ENCODE results near the gene COL19A1.
"Not testable (repeated sequence)": the region's sequence is repeated elsewhere in the genome, so short reads cannot be mapped to it uniquely, and the experiment has no call there.

The COL19A1 gene

DNA sequence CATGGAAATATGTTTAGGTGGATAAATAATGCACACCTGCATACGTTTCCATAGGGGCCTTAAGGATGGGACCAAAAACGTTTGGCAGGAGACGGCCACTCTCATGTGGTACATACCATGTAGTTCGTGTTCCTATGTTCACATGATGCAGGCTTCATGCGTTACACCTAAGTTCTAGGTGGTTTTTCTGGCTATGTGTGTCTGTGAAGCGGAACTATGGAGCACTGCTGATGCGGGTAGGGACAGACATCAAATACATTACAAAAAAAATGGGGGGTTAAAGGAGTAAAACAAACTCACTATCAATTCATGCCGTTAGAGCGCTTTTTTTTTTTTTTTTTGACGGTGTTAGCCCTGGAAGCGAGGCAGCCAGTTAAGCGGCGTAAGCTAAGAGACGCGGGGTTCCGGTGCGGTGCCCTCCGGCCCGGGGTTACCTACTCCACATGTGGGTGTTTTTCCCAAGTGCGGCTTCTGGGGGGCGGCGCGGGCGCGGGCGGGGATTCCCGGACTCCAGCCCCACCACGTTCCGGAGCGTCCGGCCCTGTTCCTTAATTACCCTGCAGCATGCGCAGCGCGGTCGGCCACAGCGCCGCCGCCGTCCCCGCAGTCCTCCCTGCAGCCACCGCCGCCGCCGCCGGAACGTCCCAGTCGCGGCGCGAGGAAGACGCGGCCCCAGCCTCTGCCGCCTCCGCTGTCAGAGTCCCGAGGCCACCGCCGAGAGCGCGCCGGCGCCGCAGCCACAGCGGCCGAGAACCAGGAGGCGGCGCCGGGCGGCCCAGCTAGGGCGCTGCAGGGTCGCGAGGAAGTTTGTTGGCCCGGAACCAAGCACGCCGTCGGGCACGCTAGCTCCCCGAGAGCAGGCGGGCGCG lies 648 bp downstream of the COL19A1 start:
- no peak for DNase-seq (ENCODE audit: low spot score)
- no peak for FAIRE-seq

DNA sequence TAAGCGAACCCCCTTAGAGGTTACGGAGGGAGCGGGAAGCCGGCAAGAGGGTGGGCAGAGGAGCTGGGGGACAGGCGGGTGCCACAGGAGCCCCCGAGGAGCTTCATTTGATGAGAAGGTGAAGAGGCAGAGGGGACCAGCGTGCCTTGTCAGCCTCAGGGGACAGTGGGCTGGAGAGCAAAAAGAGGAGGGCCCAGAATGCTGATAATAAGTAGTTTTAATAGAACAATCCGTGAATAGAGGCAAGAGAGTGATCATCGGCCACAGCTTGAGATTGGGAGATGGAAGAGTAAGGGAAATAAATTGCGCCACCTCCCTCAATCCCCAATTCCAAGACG lies 1.3 kb downstream of the COL19A1 start:
- FAIRE-seq (no peak), DNase-seq (ENCODE audit: low spot score) (no peak)

DNA sequence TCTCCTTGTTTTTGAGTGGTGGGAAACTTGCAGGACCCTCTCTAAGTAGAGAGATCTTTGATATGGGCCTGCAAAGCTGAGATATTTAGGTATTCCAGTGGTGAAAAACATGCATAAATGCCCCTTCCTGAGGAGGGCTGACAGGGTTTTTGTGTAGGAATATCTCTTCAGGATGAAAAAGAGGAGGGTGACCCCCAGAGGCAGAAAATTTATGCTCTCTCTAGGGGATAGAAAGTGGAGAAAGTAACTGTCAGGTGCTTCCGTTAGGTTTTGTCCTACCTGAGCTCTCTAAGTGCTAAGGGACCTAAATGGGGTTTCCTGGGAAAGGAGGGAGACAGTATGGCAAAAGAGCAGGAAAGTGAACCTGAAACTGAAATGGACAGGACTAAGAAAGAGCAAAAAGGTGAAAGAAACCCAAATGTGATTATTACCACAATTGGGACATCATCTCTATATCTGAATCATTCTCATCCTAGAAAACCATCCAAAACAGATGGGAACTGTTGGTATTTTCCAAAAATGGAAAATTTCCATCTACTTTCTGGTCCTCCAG lies 2.0 kb downstream of the COL19A1 start:
- no peak for FAIRE-seq
- DNase-seq (ENCODE audit: low spot score) = no peak

GRCh38 chr6:69868961-69869360 lies 2.6 kb downstream of the COL19A1 start:
- DNase-seq (ENCODE audit: low spot score) = no peak
- FAIRE-seq = no peak

GRCh38 chr6:69871107-69871506 lies 4.8 kb downstream of the COL19A1 start:
- DNase-seq (ENCODE audit: low spot score) = no peak
- no peak for FAIRE-seq

DNA sequence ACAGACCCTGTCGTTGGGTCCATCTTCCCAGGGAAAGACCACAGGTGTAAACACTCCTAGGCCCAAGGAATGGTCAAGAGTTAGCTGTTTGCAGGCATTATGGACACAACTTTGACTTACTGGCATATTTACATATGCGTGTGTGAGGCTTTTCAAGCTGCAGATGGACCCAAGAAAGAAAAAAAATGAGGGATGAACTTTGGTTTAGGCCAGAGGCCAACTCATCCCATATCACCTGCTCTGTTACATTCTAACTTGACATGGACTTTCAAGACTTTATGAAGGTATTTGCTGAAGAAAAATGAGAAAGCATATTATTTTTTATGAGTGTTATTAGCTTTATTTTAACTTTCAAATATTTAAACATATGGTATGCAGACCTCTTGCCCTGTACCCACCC lies 6.9 kb downstream of the COL19A1 start:
- no peak for FAIRE-seq
- no peak for DNase-seq (ENCODE audit: low spot score)

DNA sequence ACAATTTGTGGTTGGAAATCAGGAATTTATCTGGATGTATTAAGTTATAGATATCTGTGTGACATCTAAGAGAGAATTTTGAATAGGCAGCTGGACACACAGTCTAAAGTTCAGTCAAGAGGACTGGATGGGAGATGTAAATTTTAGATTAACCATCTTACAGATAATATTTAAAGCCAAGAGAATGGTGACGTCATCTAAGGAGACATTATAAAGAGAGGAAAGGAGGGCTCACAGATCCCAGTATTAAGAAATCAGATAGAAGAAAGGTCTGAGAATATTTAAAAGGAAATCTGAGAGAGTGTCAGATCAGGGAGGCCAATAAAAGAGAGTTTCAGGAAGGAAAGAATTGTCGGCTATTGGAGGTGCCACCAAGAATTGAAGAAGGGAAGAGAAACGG lies 9.4 kb downstream of the COL19A1 start:
- FAIRE-seq = no peak

DNA sequence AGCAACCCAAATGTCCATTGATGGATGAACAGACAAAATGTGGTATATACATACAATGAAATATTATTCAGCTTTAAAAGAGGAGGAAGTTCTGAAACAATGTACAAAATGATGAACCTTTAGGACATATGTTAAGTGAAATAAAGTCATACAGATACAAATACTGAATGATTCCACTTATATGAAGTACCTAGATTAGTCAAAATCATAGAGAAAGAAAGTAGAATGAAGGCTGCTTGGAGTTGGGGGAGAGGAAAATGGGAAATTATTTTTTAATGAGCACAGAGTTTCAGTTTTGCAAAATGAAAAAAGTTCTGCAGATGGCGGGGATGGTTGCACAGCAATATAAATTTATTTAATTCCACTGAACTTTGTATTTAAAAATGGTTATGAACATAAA lies 12.4 kb downstream of the COL19A1 start:
- no peak for FAIRE-seq

More for the DNA sequence above, 9.4 kb downstream of the COL19A1 start:
- DNase-seq (ENCODE audit: low spot score) = no peak

GRCh38 chr6:69880601-69881000 lies 14.2 kb downstream of the COL19A1 start:
- DNase-seq (ENCODE audit: low spot score) = no peak

More for the DNA sequence above, 12.4 kb downstream of the COL19A1 start:
- DNase-seq (ENCODE audit: low spot score) = no peak

GRCh38 chr6:69881322-69882151 lies 15.2 kb downstream of the COL19A1 start:
- no peak for FAIRE-seq

More at GRCh38 chr6:69880601-69881000, 14.2 kb downstream of the COL19A1 start:
- no peak for FAIRE-seq

DNA sequence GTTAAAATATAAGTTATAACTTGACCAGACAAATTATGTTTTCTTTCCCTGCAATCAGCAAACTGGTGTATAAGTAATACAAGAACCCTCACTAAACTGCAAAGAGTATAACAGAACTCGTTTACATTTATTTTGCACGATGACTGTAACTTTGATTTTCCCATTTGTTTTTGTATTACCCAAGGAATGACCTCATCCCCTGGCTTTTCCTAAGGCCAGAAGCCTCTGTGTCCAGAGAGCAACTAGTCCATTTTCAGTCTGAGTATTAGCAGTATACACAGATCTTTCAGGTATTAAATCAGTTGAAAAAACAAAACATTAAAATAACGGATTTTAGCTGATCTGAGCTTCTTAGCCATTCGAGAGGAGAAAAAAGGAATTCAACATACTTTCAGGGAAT lies 17.2 kb downstream of the COL19A1 start:
- FAIRE-seq (no peak), DNase-seq (ENCODE audit: low spot score) (no peak)

More at GRCh38 chr6:69881322-69882151, 15.2 kb downstream of the COL19A1 start:
- no peak for DNase-seq (ENCODE audit: low spot score)

GRCh38 chr6:69884231-69884630 lies 17.9 kb downstream of the COL19A1 start:
- no peak for FAIRE-seq
- DNase-seq (ENCODE audit: low spot score) = no peak

DNA sequence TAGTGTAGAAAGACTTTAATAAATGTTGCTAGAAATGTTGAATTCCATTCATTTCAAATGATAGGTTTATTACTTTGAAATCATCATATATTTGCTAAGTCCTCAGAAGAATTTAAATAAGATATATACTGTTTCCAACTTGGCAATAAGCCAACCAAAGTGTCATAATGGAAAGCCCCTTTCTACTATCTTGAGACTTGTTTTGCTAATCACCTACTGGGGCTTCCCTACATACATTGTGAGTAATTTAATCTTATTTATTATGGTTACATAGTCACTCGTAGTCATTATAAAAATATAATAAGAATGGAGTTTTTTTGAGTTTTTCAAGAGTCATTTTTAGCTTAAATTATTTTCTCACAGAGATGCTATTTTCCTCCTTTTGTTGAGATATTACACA lies 20.7 kb downstream of the COL19A1 start:
- no peak for FAIRE-seq
- no peak for DNase-seq (ENCODE audit: low spot score)

DNA sequence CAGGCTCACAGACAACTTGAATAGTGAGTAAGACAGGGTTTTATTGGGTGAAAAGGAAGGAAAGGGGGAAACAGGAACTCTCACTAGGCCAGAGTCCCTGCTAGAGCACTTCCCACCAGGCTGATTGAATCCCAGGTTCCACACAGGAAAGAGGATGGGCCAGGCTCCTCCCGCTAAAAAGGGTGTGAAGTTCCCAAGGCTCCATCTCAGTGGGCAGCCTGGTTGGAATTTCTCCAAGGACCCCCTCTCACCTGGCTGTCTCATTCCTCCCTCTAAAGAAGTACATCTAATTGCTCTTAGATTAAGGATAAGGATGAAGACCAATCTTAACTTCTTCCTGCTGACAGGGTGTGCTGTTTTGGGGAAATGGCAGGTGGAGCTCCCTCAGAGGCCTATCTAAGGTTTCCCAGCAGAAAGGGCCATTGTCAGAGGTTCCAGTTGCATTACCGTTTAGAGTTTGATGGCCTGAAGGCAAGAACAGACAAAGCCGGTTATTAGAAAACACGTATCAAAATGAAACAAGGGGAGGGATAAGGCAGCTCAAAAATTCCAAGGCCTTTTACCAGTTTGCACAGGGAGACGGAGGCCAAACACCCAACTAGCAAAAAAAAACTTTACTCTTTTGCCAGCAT lies 21.5 kb downstream of the COL19A1 start:
- no peak for FAIRE-seq

GRCh38 chr6:69888482-69889233 lies 22.3 kb downstream of the COL19A1 start:
- FAIRE-seq (no peak), DNase-seq (ENCODE audit: low spot score) (no peak)

More for the DNA sequence above, 21.5 kb downstream of the COL19A1 start:
- no peak for DNase-seq (ENCODE audit: low spot score)

- not testable (repeated sequence) for FAIRE-seq; DNase-seq (ENCODE audit: low spot score)
Measured at GRCh38 chr6:69889234-69889974, 23.0 kb downstream of the COL19A1 start.

GRCh38 chr6:69892561-69892960 lies 26.2 kb downstream of the COL19A1 start:
- not testable (repeated sequence) for DNase-seq (ENCODE audit: low spot score); FAIRE-seq

DNA sequence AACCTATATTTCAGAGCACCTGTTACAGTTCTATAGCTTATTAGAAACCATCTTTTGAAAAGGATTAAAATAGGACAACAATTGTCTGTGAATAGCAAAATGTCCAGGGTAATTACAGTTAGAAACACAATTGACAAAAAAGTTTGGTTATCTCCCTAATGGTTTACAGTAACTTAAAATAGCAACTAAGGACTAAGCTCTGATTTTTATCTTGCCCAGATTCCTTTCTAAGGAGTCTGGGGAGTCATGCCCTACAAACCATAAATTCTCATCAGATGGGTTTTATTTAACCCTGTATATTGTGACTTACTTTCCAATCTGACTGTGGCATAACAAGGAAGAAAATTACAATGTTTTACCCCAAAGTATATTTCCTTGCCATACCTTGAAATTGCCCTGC lies 26.9 kb downstream of the COL19A1 start:
- FAIRE-seq; DNase-seq (ENCODE audit: low spot score): not testable (repeated sequence)

- no peak for FAIRE-seq
- DNase-seq (ENCODE audit: low spot score) = no peak
Measured at GRCh38 chr6:69894578-69895347, 28.4 kb downstream of the COL19A1 start.

Data from RCC 7860 (cell line).